A549 (cell line): ENCODE measurements around the gene VSIG4. TPM values are rescaled to one million over a fixed set of nuclear protein-coding genes. Genes with fewer than 3 reads are reported as not detected.
"Not testable (repeated sequence)": the region's sequence is repeated elsewhere in the genome, so short reads cannot be mapped to it uniquely, and the experiment has no call there.

Experiments used
- ATAC-seq, 2 experiments: fragments of 200-7000 bp in 1 of 2; fragments of >200 bp in 1 of 2; cut with Nextera tagmentation in 1 of 2; cut with Tn5 transposase in 1 of 2; 3 replicates each; pipeline versions ENCODE4 v1.8.0 to v1.9.1; 2018 to 2020; ENCODE audit warnings: mild to moderate bottlenecking in 1 of 2, moderate library complexity in 1 of 2
- CTCF ChIA-PET: fragments of 300-600 bp; sonication (Branson Sonifier 250); formaldehyde crosslinking; extraction: SDS; loops from one replicate; lab custom pipeline; 2021; ENCODE audit warnings: antibody characterized with exemption, inconsistent platforms; lab: Yijun Ruan, JAX
- POLR2A ChIA-PET: fragments of 350-600 bp; formaldehyde crosslinking; extraction: SDS; loops from one replicate; lab custom pipeline; 2021; ENCODE audit warnings: antibody characterized with exemption, inconsistent platforms; lab: Yijun Ruan, JAX
- DNase-seq, 2 experiments: peaks; one replicate each; pipeline versions ENCODE4 v3.0.0 to v3.0.0-alpha.2; 2011 to 2016; ENCODE audit warnings: low read depth in 1 of 2, low spot score in 1 of 2
- FAIRE-seq: peaks from 2 replicates; lab custom pipeline; 2011; peaks lifted over from hg19 to GRCh38; lab: Jason Lieb, UNC
- H3K27ac ChIP-seq, 2 experiments: fragments of >200 bp; sonication (Bioruptor Twin); formaldehyde crosslinking; 3 replicates each; pipeline ENCODE4 v1.5.1; 2016 to 2017
- H3K4me1 ChIP-seq: fragments of >200 bp; sonication (Bioruptor Twin); formaldehyde crosslinking; 3 replicates; pipeline ENCODE4 v1.6.1; 2016
- H3K4me2 ChIP-seq: fragments of >200 bp; sonication (Bioruptor Twin); formaldehyde crosslinking; 3 replicates; pipeline ENCODE4 v1.6.1; 2016
- H3K4me3 ChIP-seq: fragments of >200 bp; sonication (Bioruptor Twin); formaldehyde crosslinking; 3 replicates; pipeline ENCODE4 v1.5.1; 2016
- H3K9me3 ChIP-seq: fragments of >200 bp; sonication (Bioruptor Twin); formaldehyde crosslinking; 3 replicates; pipeline ENCODE4 v1.6.1; 2016
- CBX2 ChIP-seq: fragments of 200-600 bp; sonication (generic); IDR thresholded peaks from 2 replicates; pipeline ENCODE4 v1.6.1; 2016; ENCODE audit warnings: low read depth, mild to moderate bottlenecking, borderline replicate concordance
- CBX8 ChIP-seq: fragments of 200-600 bp; sonication (generic); IDR thresholded peaks from 2 replicates; pipeline ENCODE4 v1.6.1; 2016
- CHD2 ChIP-seq: fragments of 150-350 bp; IDR thresholded peaks from 2 replicates; pipeline ENCODE4 v1.6.1; 2014; ENCODE audit warnings: low read length; ENCODE audit not compliant: partially characterized antibody
- CTCF ChIP-seq: fragments of >200 bp; sonication (Bioruptor Twin); formaldehyde crosslinking; IDR thresholded peaks from 3 replicates; pipeline ENCODE4 v1.5.1; 2016
- E2F6 ChIP-seq: IDR thresholded peaks from 2 replicates; pipeline ENCODE4 v1.6.1; 2012; ENCODE audit warnings: low read depth, borderline replicate concordance
- ELK1 ChIP-seq: fragments of 150-350 bp; IDR thresholded peaks from 2 replicates; pipeline ENCODE4 v1.6.1; 2014; ENCODE audit warnings: low read depth, mild to moderate bottlenecking, low read length
- ESRRA ChIP-seq: fragments of 150-350 bp; IDR thresholded peaks from 2 replicates; pipeline ENCODE4 v1.6.1; 2014; ENCODE audit warnings: mild to moderate bottlenecking, low read length, borderline replicate concordance
- FOSL2 ChIP-seq, 2 experiments: fragments of 450-650 bp in 1 of 2; fragments of >200 bp in 1 of 2; sonication (Bioruptor Twin) in 1 of 2; formaldehyde crosslinking; IDR thresholded peaks; 2 replicates each; pipeline versions ENCODE4 v1.5.0 to v1.6.1; 2016 to 2020; ENCODE audit warnings: mild to moderate bottlenecking in 1 of 2, moderate library complexity in 1 of 2
- GATA3 ChIP-seq: IDR thresholded peaks from 2 replicates; pipeline ENCODE4 v1.6.1; 2012; ENCODE audit warnings: borderline replicate concordance
- HDAC2 ChIP-seq: fragments of 200-600 bp; sonication (generic); IDR thresholded peaks from 2 replicates; pipeline ENCODE4 v1.6.1; 2016
- HEYL ChIP-seq: fragments of 250-450 bp; sonication (Bioruptor Pico); IDR thresholded peaks from 2 replicates; pipeline ENCODE4 v1.8.0; 2021; ENCODE audit warnings: mild to moderate bottlenecking, moderate library complexity
- JUNB ChIP-seq: fragments of >200 bp; sonication (Bioruptor Twin); formaldehyde crosslinking; IDR thresholded peaks from 2 replicates; pipeline ENCODE4 v1.6.1; 2016
- KDM5A ChIP-seq: fragments of 200-600 bp; sonication (generic); IDR thresholded peaks from 2 replicates; pipeline ENCODE4 v1.6.1; 2016; ENCODE audit warnings: antibody characterized with exemption, mild to moderate bottlenecking
- MAFK ChIP-seq: fragments of 450-650 bp; IDR thresholded peaks from 2 replicates; pipeline ENCODE4 v1.6.1; 2014; ENCODE audit not compliant: partially characterized antibody
- MAX ChIP-seq: IDR thresholded peaks from 2 replicates; pipeline ENCODE4 v1.6.1; 2012
- MYC ChIP-seq: IDR thresholded peaks from 2 replicates; pipeline ENCODE4 v1.6.1; 2012; ENCODE audit warnings: mild to moderate bottlenecking, inconsistent platforms, low read length, improper control_type of control experiment, borderline replicate concordance
- PBX3 ChIP-seq: IDR thresholded peaks from 2 replicates; pipeline ENCODE4 v1.6.1; 2012
- PHF8 ChIP-seq: fragments of 200-600 bp; sonication (generic); IDR thresholded peaks from 2 replicates; pipeline ENCODE4 v1.6.1; 2016; ENCODE audit warnings: low read depth, mild to moderate bottlenecking, antibody characterized with exemption, moderate library complexity, borderline replicate concordance
- POLR2A ChIP-seq: IDR thresholded peaks from 2 replicates; pipeline ENCODE4 v1.6.1; 2012; ENCODE audit warnings: mild to moderate bottlenecking, low read length
- REST ChIP-seq: fragments of 200-600 bp; sonication (generic); IDR thresholded peaks from 2 replicates; pipeline ENCODE4 v1.6.1; 2016; ENCODE audit warnings: antibody characterized with exemption, mild to moderate bottlenecking, moderate library complexity
- RNF2 ChIP-seq: fragments of 200-600 bp; sonication (generic); IDR thresholded peaks from 2 replicates; pipeline ENCODE4 v1.6.1; 2016; ENCODE audit warnings: low read depth, mild to moderate bottlenecking, antibody characterized with exemption, moderate library complexity, borderline replicate concordance
- SREBF2 ChIP-seq: fragments of 450-650 bp; IDR thresholded peaks from 2 replicates; pipeline ENCODE4 v1.6.1; 2014; ENCODE audit warnings: mild to moderate bottlenecking, moderate library complexity
- TFCP2L1 ChIP-seq: fragments of 250-450 bp; sonication (Bioruptor Pico); IDR thresholded peaks from 2 replicates; pipeline ENCODE4 v1.5.0; 2021; ENCODE audit warnings: mild to moderate bottlenecking
- TP53 ChIP-seq: fragments of 250-450 bp; sonication (Bioruptor Pico); IDR thresholded peaks from 2 replicates; pipeline ENCODE4 v1.5.0; 2021; ENCODE audit warnings: mild to moderate bottlenecking, moderate library complexity
- WGBS: methylation state at CpG from one replicate; pipeline ENCODE4 v1.1.6; 2017; ENCODE audit errors: missing lambda C conversion rate; 5-methylcytosine and 5-hydroxymethylcytosine counted together
- polyA plus RNA-seq, 4 experiments: library from polyadenylated mRNA; depleted of rRNA in 3 of 4; stranded (reverse); fragments of >200 nt; fragmentation: RNase III in 1 of 4; extraction: RNeasy Plus Mini Kit Qiagen cat#74134 plus additional on column Dnase treatment in 1 of 4; gene quantifications; 2 replicates in 3 of 4; 3 replicates in 1 of 4; pipeline ENCODE4 v1.2.3, GENCODE V29; 2011 to 2017

Gene VSIG4
- polyA plus RNA-seq, 2 of the 4 experiments (the other 2 are of a cell fraction): not detected

GRCh38 chrX:66064261-66064660, 24.4 kb upstream of the VSIG4 start:
- ATAC-seq: no peak
- no peak for DNase-seq
- TF ChIP-seq GATA3 (no peak), CTCF (no peak), PBX3 (no peak), MAFK (no peak), ELK1 (no peak), TFCP2L1 (CRISPR knock-in tag) (no peak), MYC (no peak), RNF2 (no peak), HDAC2 (no peak), ESRRA (no peak), MAX (no peak), CBX8 (no peak), CBX2 (no peak), REST (no peak), TP53 (no peak)
- TF ChIP-seq, all 56 proteins: peak for 0
- POLR2A ChIA-PET: no interaction called here
- Histone ChIP-seq H3K27ac (no peak overlapping the region), H3K4me2 (no peak overlapping the region), H3K4me3 (no peak overlapping the region), H3K9me3 (no peaks in the 10 kb centered on the region), H3K4me1 (no peaks in the 10 kb centered on the region)
- CTCF ChIA-PET: no interaction called here
- no peak for FAIRE-seq
- 4% methylated on average over 2 of the region's 4 CpGs for WGBS

- H3K4me2 ChIP-seq, H3K27ac ChIP-seq, ATAC-seq, H3K9me3 ChIP-seq, POLR2A ChIA-PET, H3K4me3 ChIP-seq, CTCF ChIA-PET, FAIRE-seq, H3K4me1 ChIP-seq, DNase-seq: not testable (repeated sequence)
- 15% methylated on average over 4 of the region's 5 CpGs for WGBS
Measured at GRCh38 chrX:66057019-66057418, 17.1 kb upstream of the VSIG4 start.

GRCh38 chrX:66054978-66055377, 15.1 kb upstream of the VSIG4 start:
- Histone ChIP-seq H3K4me1 (no peaks in the 10 kb centered on the region), H3K4me2 (no peak overlapping the region), H3K9me3 (no peaks in the 10 kb centered on the region), H3K27ac (no peak overlapping the region), H3K4me3 (no peak overlapping the region)
- ATAC-seq (no peak), FAIRE-seq (no peak), DNase-seq (no peak)
- ChIA-PET CTCF (no interaction called here), POLR2A (no interaction called here)
- 0% methylated on average over 3 of the region's 4 CpGs for WGBS
- no peak for TF ChIP-seq HEYL (CRISPR knock-in tag)
- TF ChIP-seq POLR2A: no peak
- no peak for TF ChIP-seq JUNB
- no peak for TF ChIP-seq E2F6
- TF ChIP-seq SREBF2: no peak
- TF ChIP-seq CHD2: no peak
- no peak for TF ChIP-seq MAX
- TF ChIP-seq PHF8: no peak
- no peak for TF ChIP-seq KDM5A
- no peak for TF ChIP-seq FOSL2 (IDR thresholded peaks at IDR 0.05)
- TF ChIP-seq FOSL2 (CRISPR knock-in tag; IDR thresholded peaks at IDR 0.05): no peak
- TF ChIP-seq ESRRA: no peak
- no peak for TF ChIP-seq CTCF
